ENCODE measurements around the gene RGL1.
A peak's percentile ranks its signal among the peaks of the same experiment; 100 is the strongest.

RGL1 gene

GRCh38 chr1:183954496-183954895, 149.6 kb downstream of the RGL1 start:
- no peak for DNase-seq (ENCODE audit: low read depth in 2 of 2)

DNA sequence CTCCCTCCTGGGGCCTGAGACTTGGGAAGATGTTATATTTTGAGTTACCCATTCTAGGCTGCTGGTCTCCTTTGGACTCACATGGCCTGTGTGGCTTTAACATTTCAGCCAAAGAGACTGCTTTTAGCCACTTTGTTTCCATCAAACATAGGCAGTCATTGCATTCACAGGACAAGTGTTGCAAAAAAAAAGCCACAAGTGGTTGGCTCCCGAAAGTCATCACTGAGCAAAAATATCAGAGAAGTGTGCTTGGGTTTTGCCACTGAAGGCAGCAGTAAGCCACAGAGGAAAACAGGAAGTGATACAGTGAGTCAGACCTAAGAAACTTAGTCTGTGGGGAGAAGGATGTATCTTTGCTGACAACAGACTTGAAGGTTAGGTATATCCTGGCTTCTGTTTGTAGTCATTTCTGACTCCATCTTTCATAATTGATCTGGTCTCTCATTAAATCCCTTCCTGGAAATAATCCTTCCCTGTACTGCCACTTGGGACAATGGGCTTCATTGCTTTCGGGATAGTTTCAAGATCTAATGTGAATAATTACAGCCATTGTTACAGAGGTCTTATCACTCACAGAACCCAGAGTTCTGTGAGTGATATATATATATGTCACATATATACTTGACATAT, 151.8 kb downstream of the RGL1 start:
- peak; percentile 23 to 32 for DNase-seq (ENCODE audit: low read depth in 2 of 2)

GRCh38 chr1:183957216-183957830, 152.4 kb downstream of the RGL1 start:
- DNase-seq (ENCODE audit: low read depth in 2 of 2): no peak

DNA sequence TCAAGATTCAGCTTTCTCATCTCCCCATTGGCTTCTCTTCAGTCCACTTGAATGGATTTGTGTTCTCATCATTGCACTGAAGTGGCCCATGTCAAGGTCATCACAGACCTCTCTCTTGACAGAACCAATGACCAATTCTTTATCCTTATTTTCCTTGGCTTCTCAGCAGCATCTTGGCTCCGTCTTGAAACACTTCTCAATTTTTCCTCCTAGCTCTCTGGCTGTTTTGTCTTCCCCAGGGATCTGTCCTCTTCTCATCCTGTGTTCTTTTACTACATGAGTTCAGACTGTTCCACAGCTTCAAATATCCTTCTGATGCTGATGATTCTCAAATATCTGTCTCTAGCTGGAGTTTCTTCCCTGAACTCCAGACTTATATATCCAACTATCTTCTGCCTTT, 154.0 kb downstream of the RGL1 start:
- no peak for DNase-seq (ENCODE audit: low read depth in 2 of 2)

- DNase-seq (ENCODE audit: low read depth in 2 of 2): no peak
Measured at GRCh38 chr1:183961132-183961531, 156.2 kb downstream of the RGL1 start.

GRCh38 chr1:183962903-183963302, 158.0 kb downstream of the RGL1 start:
- no peak for DNase-seq (ENCODE audit: low read depth in 2 of 2)

DNA sequence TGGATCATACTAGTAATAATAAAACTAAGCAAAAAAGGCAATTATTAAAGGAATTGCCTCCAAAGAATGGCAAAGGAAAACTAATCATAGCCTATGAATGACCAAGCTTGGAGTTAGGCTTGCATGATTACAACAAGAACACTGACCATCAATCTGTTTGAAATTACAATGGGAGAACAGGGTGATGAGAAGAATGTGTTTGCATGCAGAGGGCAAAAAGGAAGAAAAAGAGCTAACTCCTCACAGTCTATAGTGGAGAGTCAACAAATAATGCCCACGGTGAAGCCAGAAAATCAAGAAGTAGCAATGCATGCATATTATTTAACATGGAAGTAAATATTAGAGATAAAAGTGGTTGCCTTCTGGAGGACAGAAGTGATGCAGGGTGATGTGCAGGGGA, 160.8 kb downstream of the RGL1 start:
- DNase-seq (ENCODE audit: low read depth in 2 of 2): no peak

DNA sequence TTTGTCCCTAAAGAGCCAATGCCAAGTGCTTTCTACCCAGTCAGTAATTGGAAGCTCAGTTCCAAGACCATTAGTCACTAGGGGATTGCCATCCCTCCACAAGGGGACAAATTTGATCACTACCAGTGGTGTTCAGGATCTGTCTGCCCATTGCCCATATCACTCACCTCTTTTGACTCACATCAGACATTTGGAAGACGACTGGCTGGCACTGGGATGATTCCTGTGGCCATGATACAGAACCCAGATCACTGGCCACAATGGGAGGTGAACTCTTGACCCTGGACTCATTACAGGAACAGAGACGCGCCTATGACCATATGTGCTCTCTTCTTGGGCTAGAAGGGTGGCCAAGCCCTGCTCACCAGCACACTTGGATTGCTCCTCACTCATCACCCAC, 161.6 kb downstream of the RGL1 start:
- DNase-seq (ENCODE audit: low read depth in 2 of 2): no peak

DNA sequence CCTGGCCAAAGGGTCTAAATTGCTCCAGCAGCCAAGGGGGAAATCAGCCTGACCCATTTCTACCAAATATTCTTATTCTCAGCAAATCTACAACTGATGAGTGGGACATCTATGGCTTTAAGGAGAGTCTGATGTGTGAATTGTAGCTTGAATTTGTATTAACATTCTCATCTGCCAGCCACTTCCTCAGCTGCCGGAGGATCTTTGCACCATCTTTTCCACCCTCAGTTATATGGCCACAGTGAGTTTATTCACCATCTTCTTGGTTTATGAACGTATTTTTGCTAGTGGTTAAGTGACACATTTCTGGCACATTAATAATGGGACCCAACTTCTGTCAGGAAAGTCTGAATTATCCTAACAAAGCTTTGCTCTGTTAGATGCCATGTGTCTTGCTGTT, 163.0 kb downstream of the RGL1 start:
- DNase-seq (ENCODE audit: low read depth in 2 of 2): no peak

DNA sequence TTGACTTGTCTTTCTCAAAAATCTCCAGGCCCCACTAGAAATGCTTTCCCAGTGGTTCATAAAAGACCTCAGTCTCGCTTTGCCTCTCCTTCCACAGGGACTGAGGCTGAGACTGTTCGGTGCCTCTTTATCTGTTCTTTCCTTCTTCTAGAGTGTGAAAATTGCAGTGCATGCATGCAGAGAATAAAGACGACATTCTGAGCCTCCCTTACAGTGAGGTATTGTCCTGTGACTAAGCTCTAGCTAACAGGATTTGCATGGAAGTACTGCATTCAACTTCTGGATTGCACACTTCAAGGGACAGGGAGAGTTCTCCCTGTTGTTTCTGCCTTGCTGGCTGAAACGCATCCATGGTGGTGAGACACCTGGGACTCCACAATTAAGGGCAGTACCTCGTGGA, 163.5 kb downstream of the RGL1 start:
- DNase-seq (ENCODE audit: low read depth in 2 of 2): no peak

DNA sequence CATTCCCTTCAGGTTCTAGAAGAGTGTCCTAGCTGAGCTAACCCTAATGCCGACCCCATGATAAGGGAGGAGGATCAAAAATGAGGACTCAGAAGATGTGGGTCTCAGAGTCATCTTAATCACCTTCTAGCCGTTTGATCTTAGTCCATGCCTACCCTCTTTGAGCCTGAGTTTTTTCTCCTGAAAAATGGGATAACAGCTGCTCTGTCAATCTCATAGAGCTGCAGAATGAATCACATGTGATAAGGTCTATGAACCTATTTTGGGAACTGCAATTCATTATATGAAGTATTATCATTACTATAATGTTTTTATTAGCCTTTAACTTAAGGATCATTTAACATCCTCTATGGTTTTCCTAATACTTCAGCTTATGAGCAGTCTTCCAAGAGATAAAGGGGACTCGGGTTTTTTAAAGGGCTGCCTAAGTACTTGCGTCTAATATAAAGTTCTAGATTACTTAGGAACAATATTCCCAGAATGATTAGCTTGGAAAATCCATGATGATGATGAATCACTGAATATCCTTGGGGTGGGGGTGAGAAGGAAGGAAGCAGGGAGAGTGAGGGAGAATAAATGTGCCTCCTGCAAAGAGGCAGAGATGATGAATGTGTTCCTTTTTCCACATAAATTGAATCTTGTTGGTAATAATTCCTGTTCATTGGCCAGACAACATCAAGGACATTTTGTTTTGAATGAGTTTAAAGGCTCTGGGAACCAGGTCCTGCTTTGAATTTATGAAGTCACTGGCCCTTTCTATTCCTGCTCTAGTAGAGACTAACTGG, 165.8 kb downstream of the RGL1 start:
- no peak for DNase-seq (ENCODE audit: low read depth in 2 of 2)

- no peak for DNase-seq (ENCODE audit: low read depth in 2 of 2)
Measured at GRCh38 chr1:183975651-183976050, 170.7 kb downstream of the RGL1 start.

DNA sequence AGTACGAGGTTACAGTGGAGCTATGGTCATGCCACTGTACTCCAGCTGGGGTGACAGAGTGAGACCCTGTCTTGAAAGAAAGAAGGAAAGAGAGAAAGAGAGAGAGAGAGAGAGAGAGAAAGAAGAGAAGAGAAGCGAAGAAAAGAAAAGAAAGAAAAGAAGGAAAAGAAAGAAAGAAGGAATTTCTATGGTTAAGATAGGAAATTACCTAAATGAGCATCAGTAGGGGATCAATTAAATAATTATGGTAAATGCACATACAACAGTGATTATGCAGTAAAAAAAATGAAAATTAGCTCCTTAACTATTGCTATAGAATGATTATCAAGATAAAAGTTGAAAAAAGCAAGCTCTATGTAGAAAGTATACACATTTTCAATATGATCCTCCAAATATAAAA, 172.8 kb downstream of the RGL1 start:
- DNase-seq (ENCODE audit: low read depth in 2 of 2): no peak

Data from stimulated activated CD8-positive, alpha-beta memory T cell treated with anti-CD3 and anti-CD28 coated beads, Interleukin-15, amount 100 ng/mL, for 48 hours (primary cell).